PC-9 (cell line): Measurements from ENCODE around the gene GATD1. TPM values are rescaled to one million over a fixed set of nuclear protein-coding genes. Genes with fewer than 3 reads are reported as not detected.
A peak's percentile ranks its signal among the peaks of the same experiment; 100 is the strongest.

Source experiments
- BruUV-seq: library from RNA; stranded (reverse); fragments of 400-500 nt; replicated peaks from 2 replicates; lab custom pipeline; 2021; lab: Mats Ljungman, UMichigan
- CTCF ChIA-PET: fragments of 300-600 bp; sonication (Branson Sonifier 250); formaldehyde crosslinking; loops from one replicate; lab custom pipeline; 2022; ENCODE audit warnings: antibody characterized with exemption; lab: Charles Lee
- POLR2A ChIA-PET: fragments of 300-600 bp; sonication (Branson Sonifier 250); formaldehyde crosslinking; loops from one replicate; lab custom pipeline; 2022; ENCODE audit warnings: antibody characterized with exemption; ENCODE audit not compliant: unreplicated experiment; lab: Charles Lee
- DNase-seq, 2 experiments: peaks; one replicate each; pipeline versions ENCODE4 v3.0.0 to v3.0.0-alpha.2; 2015 to 2022; ENCODE audit warnings: mixed read lengths in 1 of 2
- H2AFZ ChIP-seq: fragments of 200-600 bp; sonication (generic); 2 replicates; pipeline ENCODE4 v1.8.1; 2017; ENCODE audit warnings: antibody characterized with exemption
- H3F3A ChIP-seq: fragments of 200-600 bp; sonication (generic); 2 replicates; pipeline ENCODE4 v1.8.1; 2017; ENCODE audit warnings: antibody characterized with exemption, mild to moderate bottlenecking, low read depth; ENCODE audit not compliant: insufficient read depth
- H3K27ac ChIP-seq: fragments of 200-600 bp; sonication (generic); 2 replicates; pipeline ENCODE4 v1.6.1; 2016; ENCODE audit warnings: mixed run types
- H3K27me3 ChIP-seq: fragments of 200-600 bp; sonication (generic); 2 replicates; pipeline ENCODE4 v1.6.1; 2016; ENCODE audit warnings: low read depth, mixed run types; ENCODE audit not compliant: insufficient read depth
- H3K36me3 ChIP-seq: fragments of 200-600 bp; sonication (generic); 2 replicates; pipeline ENCODE4 v1.6.1; 2016; ENCODE audit warnings: low read depth, mixed run types
- H3K4me1 ChIP-seq: fragments of 200-600 bp; sonication (generic); replicated peaks from 2 replicates; pipeline ENCODE4 v1.6.1; 2016; ENCODE audit warnings: mixed run types; ENCODE audit not compliant: insufficient read depth
- H3K4me2 ChIP-seq: fragments of 200-600 bp; sonication (generic); 2 replicates; pipeline ENCODE4 v1.6.1; 2017; ENCODE audit warnings: mixed run types
- H3K4me3 ChIP-seq: fragments of 200-600 bp; sonication (generic); 2 replicates; pipeline ENCODE4 v1.6.1; 2016; ENCODE audit warnings: mixed run types
- H3K79me2 ChIP-seq: fragments of 200-600 bp; sonication (generic); 2 replicates; pipeline ENCODE4 v1.6.1; 2017; ENCODE audit warnings: low read depth, mixed run types
- H3K9me2 ChIP-seq: fragments of 200-600 bp; sonication (generic); 2 replicates; pipeline ENCODE4 v1.8.1; 2017; ENCODE audit warnings: mild to moderate bottlenecking; ENCODE audit not compliant: insufficient read depth
- H3K9me3 ChIP-seq: fragments of 200-600 bp; sonication (generic); 2 replicates; pipeline ENCODE4 v1.8.1; 2016; ENCODE audit warnings: low read depth; ENCODE audit not compliant: insufficient read depth
- H4K20me1 ChIP-seq: fragments of 200-600 bp; sonication (generic); 2 replicates; pipeline ENCODE4 v1.8.1; 2017; ENCODE audit not compliant: insufficient read depth
- CTCF ChIP-seq: fragments of 200-600 bp; sonication (generic); conservative IDR thresholded peaks from 2 replicates; pipeline ENCODE4 v1.6.1; 2017; ENCODE audit warnings: mixed run types, antibody characterized with exemption, mild to moderate bottlenecking, moderate library complexity
- EZH2 ChIP-seq: fragments of 200-600 bp; sonication (generic); IDR thresholded peaks from 2 replicates; pipeline ENCODE4 v1.8.0; 2017; ENCODE audit warnings: antibody characterized with exemption, low read depth
- intact Hi-C: fragments of 100-400 bp; cut with micrococcal nuclease; formaldehyde crosslinking; loops from one replicate; pipeline ENCODE4 v1.10.0; 2022; ENCODE audit not compliant: unreplicated experiment
- total RNA-seq: library from RNA; stranded (reverse); gene quantifications from 2 replicates; pipeline ENCODE4 v1.2.3, GENCODE V29; 2021

GATD1 gene
- total RNA-seq, 1 experiment from 2014 or later = 52.7 TPM

GRCh38 chr11:823441-824291 lies 46.4 kb upstream of the GATD1 start:
- H3K9me3 ChIP-seq = no peaks in the 10 kb centered on the region
- H3K27ac ChIP-seq = no peak overlapping the region
- H3K4me2 ChIP-seq = no peak overlapping the region
- H3K27me3 ChIP-seq = no peaks in the 10 kb centered on the region
- H3K4me3 ChIP-seq = no peak overlapping the region
- no peak overlapping the region for H2AFZ ChIP-seq
- H3K36me3 ChIP-seq = no peaks in the 10 kb centered on the region
- no TSS peak for BruUV-seq
- ChIA-PET POLR2A (no interaction called here), CTCF (no interaction called here)
- intact Hi-C loops = no loop called here
- no peak for TF ChIP-seq CTCF
- TF ChIP-seq EZH2 = no peak
- H3K9me2 ChIP-seq = no peaks in the 10 kb centered on the region
- peaks cover 26% of the 10 kb centered on the region for H4K20me1 ChIP-seq
- H3K4me1 ChIP-seq = peaks cover 33% of the 10 kb centered on the region
- peaks cover 19% of the 10 kb centered on the region; the same call in 1 of the 2 replicates for H3F3A ChIP-seq
- peaks cover 19% of the 10 kb centered on the region for H3K79me2 ChIP-seq
- peak in 1 of 2 experiments; percentile 2 for DNase-seq

- Histone ChIP-seq H3K4me3 (peak overlapping the region; percentile 84; the same call in 1 of the 2 replicates), H3F3A (peaks cover 30% of the 10 kb centered on the region; the same call in 1 of the 2 replicates), H3K9me2 (no peaks in the 10 kb centered on the region), H4K20me1 (peaks cover 26% of the 10 kb centered on the region), H3K79me2 (peaks cover 19% of the 10 kb centered on the region), H3K9me3 (no peaks in the 10 kb centered on the region), H3K27me3 (no peaks in the 10 kb centered on the region), H3K4me2 (peak overlapping the region; percentile 90), H2AFZ (no peak overlapping the region), H3K36me3 (no peaks in the 10 kb centered on the region), H3K4me1 (peaks cover 31% of the 10 kb centered on the region), H3K27ac (no peak overlapping the region)
- BruUV-seq = no TSS peak
- CTCF ChIA-PET = no interaction called here
- TF ChIP-seq EZH2 (no peak), CTCF (no peak)
- POLR2A ChIA-PET = interaction anchor here (0.7 kb wide), 1 partner anchor 13 kb away, joined by 13 read pairs; no protein-coding TSS in a partner anchor
- intact Hi-C loops = no loop called here
- peak in 1 of 2 experiments; percentile 30 for DNase-seq
Measured at GRCh38 chr11:821512-822371, 44.5 kb upstream of the GATD1 start.
